Measurements from ENCODE around the gene TULP4.
"Not testable (repeated sequence)": the region's sequence is repeated elsewhere in the genome, so short reads cannot be mapped to it uniquely, and the experiment has no call there.

The TULP4 gene

GRCh38 chr6:158366363-158366762, 54.1 kb downstream of the TULP4 start:
- DNase-seq, result no peak

- no peak for DNase-seq
Observed at GRCh38 chr6:158367816-158368215, 55.6 kb downstream of the TULP4 start.

- no peak for DNase-seq
Observed at GRCh38 chr6:158369241-158369640, 57.0 kb downstream of the TULP4 start.

GRCh38 chr6:158370805-158371204, 58.5 kb downstream of the TULP4 start:
- no peak for DNase-seq

- DNase-seq, result no peak
Observed at GRCh38 chr6:158371261-158371660, 59.0 kb downstream of the TULP4 start.

GRCh38 chr6:158372574-158372973, 60.3 kb downstream of the TULP4 start:
- DNase-seq, result no peak

- DNase-seq, result no peak
Observed at GRCh38 chr6:158373214-158373613, 60.9 kb downstream of the TULP4 start.

- DNase-seq, result no peak
Observed at GRCh38 chr6:158374020-158374419, 61.8 kb downstream of the TULP4 start.

GRCh38 chr6:158376631-158377081, 64.4 kb downstream of the TULP4 start:
- DNase-seq, result no peak

GRCh38 chr6:158377860-158378259, 65.6 kb downstream of the TULP4 start:
- no peak for DNase-seq

GRCh38 chr6:158379336-158379735, 67.1 kb downstream of the TULP4 start:
- DNase-seq, result no peak

GRCh38 chr6:158381214-158381613, 68.9 kb downstream of the TULP4 start:
- DNase-seq, result no peak

- no peak for DNase-seq
Observed at GRCh38 chr6:158382491-158382890, 70.2 kb downstream of the TULP4 start.

- no peak for DNase-seq
Observed at GRCh38 chr6:158383057-158383456, 70.8 kb downstream of the TULP4 start.

- no peak for DNase-seq
Observed at GRCh38 chr6:158383542-158383941, 71.3 kb downstream of the TULP4 start.

GRCh38 chr6:158384671-158385110, 72.4 kb downstream of the TULP4 start:
- DNase-seq, result no peak

GRCh38 chr6:158387036-158387435, 74.8 kb downstream of the TULP4 start:
- DNase-seq, result no peak

GRCh38 chr6:158387578-158387977, 75.3 kb downstream of the TULP4 start:
- no peak for DNase-seq

- no peak for DNase-seq
Observed at GRCh38 chr6:158388727-158389126, 76.5 kb downstream of the TULP4 start.

GRCh38 chr6:158389193-158389919, 77.1 kb downstream of the TULP4 start:
- no peak for DNase-seq

GRCh38 chr6:158391276-158391675, 79.0 kb downstream of the TULP4 start:
- DNase-seq, result no peak

GRCh38 chr6:158391977-158392376, 79.7 kb downstream of the TULP4 start:
- not testable (repeated sequence) for DNase-seq

- no peak for DNase-seq
Observed at GRCh38 chr6:158396136-158396535, 83.9 kb downstream of the TULP4 start.

GRCh38 chr6:158397578-158397977, 85.3 kb downstream of the TULP4 start:
- no peak for DNase-seq
